GM12878 (cell line): ENCODE measurements around the gene CAMTA1. TPM values are rescaled to one million over a fixed set of nuclear protein-coding genes. Genes with fewer than 3 reads are reported as not detected.

Experiments used
- ATAC-seq: fragments of 200-7000 bp; cut with Tn5 transposase; 3 replicates; pipeline ENCODE4 v1.9.1; 2020; ENCODE audit warnings: mild to moderate bottlenecking, moderate library complexity
- BruUV-seq: library from RNA; stranded (reverse); fragments of 400-500 nt; replicated peaks from 2 replicates; lab custom pipeline; 2021; lab: Mats Ljungman, UMichigan
- CTCF ChIA-PET: fragments of 300-600 bp; sonication (Branson Sonifier 250); formaldehyde crosslinking; extraction: SDS; loops from one replicate; lab custom pipeline; 2021; ENCODE audit warnings: inconsistent platforms; lab: Yijun Ruan, JAX
- POLR2A ChIA-PET: fragments of 350-600 bp; formaldehyde crosslinking; extraction: SDS; loops from one replicate; lab custom pipeline; 2021; ENCODE audit warnings: inconsistent platforms; lab: Charles Lee
- RAD21 ChIA-PET: fragments of 300-600 bp; sonication (Branson Sonifier 250); formaldehyde crosslinking; loops from one replicate; lab custom pipeline; 2023; ENCODE audit warnings: antibody characterized with exemption; ENCODE audit not compliant: unreplicated experiment; lab: Charles Lee
- SMC1A ChIA-PET: fragments of 300-600 bp; sonication (Branson Sonifier 250); formaldehyde crosslinking; loops from one replicate; lab custom pipeline; 2023; ENCODE audit not compliant: unreplicated experiment, uncharacterized antibody; lab: Charles Lee
- DNase-seq: peaks from one replicate; pipeline ENCODE4 v3.0.0-alpha.2; 2011; ENCODE audit warnings: low read depth, low spot score
- FAIRE-seq: peaks from 3 replicates; lab custom pipeline; 2011; peaks lifted over from hg19 to GRCh38; lab: Jason Lieb, UNC
- H2AFZ ChIP-seq: 2 replicates; pipeline ENCODE4 v1.6.0; 2011; ENCODE audit warnings: low read depth, low read length, control low read depth; ENCODE audit not compliant: control insufficient read depth
- H3K27ac ChIP-seq: 2 replicates; pipeline ENCODE4 v1.5.1; 2011; ENCODE audit warnings: control low read depth; ENCODE audit not compliant: control insufficient read depth, insufficient read depth
- H3K27me3 ChIP-seq, 2 experiments: replicated peaks in 1 of 2; 2 replicates each; pipeline versions ENCODE4 v1.6.0 to v1.6.1; 2011; ENCODE audit warnings: low read length in 1 of 2; ENCODE audit not compliant: control insufficient read depth in 2 of 2, insufficient read depth in 2 of 2
- H3K36me3 ChIP-seq, 2 experiments: 2 replicates each; pipeline ENCODE4 v1.5.1; 2011; ENCODE audit warnings: low read length in 1 of 2; ENCODE audit not compliant: control insufficient read depth in 2 of 2, insufficient read depth in 2 of 2
- H3K4me1 ChIP-seq: 2 replicates; pipeline ENCODE4 v1.6.1; 2011; ENCODE audit warnings: mild to moderate bottlenecking, low read length, moderate library complexity, mixed read lengths; ENCODE audit not compliant: control insufficient read depth, insufficient read depth
- H3K4me2 ChIP-seq: 2 replicates; pipeline ENCODE4 v1.6.0; 2011; ENCODE audit warnings: control low read depth; ENCODE audit not compliant: control insufficient read depth, insufficient read depth
- H3K4me3 ChIP-seq: fragments of 200-600 bp; sonication (generic); 2 replicates; pipeline ENCODE4 v1.5.1; 2016
- H3K79me2 ChIP-seq: 2 replicates; pipeline ENCODE4 v1.6.0; 2011; ENCODE audit warnings: low read length; ENCODE audit not compliant: control insufficient read depth, insufficient read depth
- H3K9ac ChIP-seq: 2 replicates; pipeline ENCODE4 v1.8.0; 2011; ENCODE audit warnings: low read length, control low read depth, mixed read lengths; ENCODE audit not compliant: control insufficient read depth, insufficient read depth
- H3K9me3 ChIP-seq: replicated peaks from 3 replicates; pipeline ENCODE4 v1.5.1; 2011; ENCODE audit warnings: mild to moderate bottlenecking, low read length; ENCODE audit not compliant: control insufficient read depth, insufficient read depth
- H4K20me1 ChIP-seq: 2 replicates; pipeline ENCODE4 v1.6.0; 2011; ENCODE audit not compliant: control insufficient read depth, insufficient read depth
- CHD4 ChIP-seq: fragments of 200-600 bp; sonication (generic); IDR thresholded peaks from 2 replicates; pipeline ENCODE4 v1.6.1; 2016; ENCODE audit warnings: mild to moderate bottlenecking
- PML ChIP-seq: IDR thresholded peaks from 2 replicates; pipeline ENCODE4 v1.6.1; 2012; ENCODE audit warnings: low read length, inconsistent platforms
- SMAD5 ChIP-seq: IDR thresholded peaks from 2 replicates; pipeline ENCODE4 v1.6.1; 2016; ENCODE audit warnings: antibody characterized with exemption, low read depth
- WGBS: methylation state at CpG from one replicate; pipeline ENCODE4 v1.1.6; 2016; ENCODE audit warnings: low lambda C conversion rate; ENCODE audit not compliant: insufficient replicate concordance, insufficient coverage; ENCODE audit errors: missing lambda C conversion rate; 5-methylcytosine and 5-hydroxymethylcytosine counted together
- in situ Hi-C: fragments of 300-500 bp; cut with MboI; formaldehyde crosslinking; loops from 9 replicates; pipeline ENCODE4 v1.14.3; 2018; ENCODE audit warnings: mixed read lengths
- intact Hi-C: fragments of 100-400 bp; cut with micrococcal nuclease; formaldehyde crosslinking; loops from one replicate; pipeline ENCODE4 v1.14.2; 2022; ENCODE audit not compliant: unreplicated experiment
- polyA plus RNA-seq, 11 experiments: library from polyadenylated mRNA; depleted of rRNA in 4 of 11; unstranded in 6 of 11; stranded (reverse) in 5 of 11; fragments of >200 nt; fragmentation: Nextera tagmentation in 4 of 11; fragmentation: Illumina TruSeq in 1 of 11; extraction: Ambion mirVana in 4 of 11; extraction: Trizol in 1 of 11; gene quantifications; 1 replicate in 1 of 11; 2 replicates in 10 of 11; pipeline versions ENCODE4 v1.2.1 to v1.2.3, GENCODE V29; 2011 to 2016; ENCODE audit warnings: inconsistent platforms in 2 of 11, missing spikeins in 2 of 11, low read depth in 1 of 11
- total RNA-seq, 4 experiments: library from RNA; depleted of rRNA in 3 of 4; stranded (reverse); fragments of >200 nt in 3 of 4; fragmentation: Illumina TruSeq in 1 of 4; extraction: Trizol in 1 of 4; gene quantifications; 2 replicates each; pipeline versions ENCODE4 v1.2.1 to v1.2.3, GENCODE V29; 2013 to 2021

Gene CAMTA1
- total and polyA plus RNA-seq, 10 of the 15 experiments (the other 5 are each of a cell fraction or from before 2014, with no cell fraction given) = 37.7 to 148 (median 76.4) TPM

DNA sequence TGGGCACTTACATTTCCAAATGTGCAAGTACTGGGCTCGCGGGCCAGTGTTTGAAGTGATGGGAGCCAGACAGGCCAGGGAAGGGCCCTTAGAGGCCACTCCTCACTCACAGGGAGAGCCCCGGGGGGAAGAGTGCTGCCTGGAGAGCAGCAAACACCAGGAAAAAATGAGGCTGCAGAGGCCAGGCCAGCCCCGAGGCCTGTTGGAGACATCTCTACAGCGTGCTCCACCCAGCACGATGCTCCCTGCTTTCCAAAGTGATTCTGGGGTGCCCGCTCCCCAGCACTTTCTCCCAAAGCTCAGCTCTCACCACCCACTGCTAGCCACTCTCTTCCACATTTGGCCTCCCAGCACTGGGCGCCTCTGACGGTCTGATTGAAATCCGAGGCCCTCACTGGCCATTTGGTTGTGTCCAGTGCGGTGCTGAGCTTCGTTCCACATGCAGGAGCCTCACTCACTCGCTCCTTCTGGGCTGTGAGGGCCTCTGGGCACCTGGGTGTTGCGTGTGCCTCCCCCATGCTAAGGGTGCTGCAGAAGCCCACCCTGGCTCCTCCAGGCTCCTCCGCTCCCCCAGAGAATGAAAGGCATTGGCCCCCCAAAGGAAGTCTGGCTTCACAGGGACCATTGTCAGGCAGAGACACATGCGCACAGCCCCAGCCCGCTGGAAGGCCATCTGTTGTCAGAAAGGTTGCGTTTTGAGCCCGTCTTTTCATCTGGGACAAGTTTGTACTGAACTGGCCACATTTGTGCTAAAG is 600.4 kb downstream of the CAMTA1 start (continued):
- TF ChIP-seq SMAD5 (no peak), PML (no peak)

DNA sequence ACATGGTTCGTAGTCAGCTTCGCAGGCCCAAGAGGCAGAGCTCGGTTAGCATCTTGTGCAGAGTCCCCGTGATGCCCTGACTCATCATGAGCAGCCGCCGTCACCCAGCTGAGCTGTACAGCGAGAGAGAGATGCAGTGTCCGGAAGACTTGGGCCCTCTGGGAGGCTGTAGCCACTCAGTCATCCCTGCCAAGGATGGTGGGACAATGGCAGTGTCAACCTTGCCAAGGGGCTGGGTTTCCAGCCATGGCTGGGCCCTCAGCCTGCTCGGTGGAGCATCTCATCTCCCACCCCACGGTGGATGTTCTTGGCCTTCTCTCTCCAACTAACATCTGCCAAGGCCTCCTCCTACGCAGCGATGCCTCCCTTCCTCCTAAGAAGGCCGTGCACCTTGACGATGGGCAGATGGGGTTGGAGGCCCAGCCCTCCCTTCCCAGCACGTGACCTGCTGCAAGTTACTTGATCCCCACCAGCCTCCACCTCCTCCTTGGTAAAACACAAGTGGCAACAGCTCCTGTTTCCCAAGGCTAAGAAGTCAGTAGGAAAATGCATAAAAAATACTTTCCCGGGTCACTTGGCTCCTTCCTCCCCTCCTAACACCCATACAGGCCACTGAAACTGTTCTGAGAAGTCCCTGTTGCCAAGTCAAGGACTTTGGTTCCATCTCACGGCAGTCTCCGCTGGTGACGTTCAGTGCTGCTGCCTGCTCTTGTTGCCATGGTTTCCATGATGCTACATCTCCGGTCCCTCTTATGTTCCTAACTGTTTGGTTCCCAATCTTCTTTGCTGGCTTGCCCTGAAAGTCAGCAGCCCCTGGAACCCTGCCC is 601.2 kb downstream of the CAMTA1 start:
- WGBS = 45% methylated on average over 20 of the region's 20 CpGs
- ChIA-PET SMC1A (no interaction called here), CTCF (no interaction called here), POLR2A (no interaction called here), RAD21 (no interaction called here)
- Histone ChIP-seq H2AFZ (no peak overlapping the region), H3K9ac (no peak overlapping the region), H4K20me1 (no peaks in the 10 kb centered on the region), H3K79me2 (no peaks in the 10 kb centered on the region), H3K27ac (no peak overlapping the region), H3K4me3 (no peak overlapping the region), H3K36me3 (no peaks in the 10 kb centered on the region), H3K4me2 (no peak overlapping the region), H3K9me3 (no peaks in the 10 kb centered on the region; the same call in 2 of the 3 replicates), H3K27me3 (no peaks in the 10 kb centered on the region; a peak in 1 of 4 replicates), H3K4me1 (no peaks in the 10 kb centered on the region)
- ATAC-seq (no peak), FAIRE-seq (no peak), DNase-seq (no peak)
- no TSS peak for BruUV-seq
- intact Hi-C loops (no loop called here), in situ Hi-C loops (no loop called here)
- no peak for TF ChIP-seq CHD4
